ENCODE data around the gene PTPRQ.

Gene PTPRQ

GRCh38 chr12:80556566-80556965, 112.5 kb downstream of the PTPRQ start:
- no peak for TF ChIP-seq BACH2 (CRISPR knock-in tag; IDR thresholded peaks at IDR 0.05; ENCODE audit: borderline replicate concordance)
- no peak for TF ChIP-seq ZFP30 (CRISPR knock-in tag; IDR thresholded peaks at IDR 0.05)
- TF ChIP-seq PATZ1 (CRISPR knock-in tag; IDR thresholded peaks at IDR 0.05; ENCODE audit: borderline replicate concordance) = no peak
- TF ChIP-seq PPARA (CRISPR knock-in tag; IDR thresholded peaks at IDR 0.05; ENCODE audit: borderline replicate concordance) = no peak
- no peak for TF ChIP-seq TOX (CRISPR knock-in tag; IDR thresholded peaks at IDR 0.05; ENCODE audit: borderline replicate concordance)
- TF ChIP-seq ZNF565 (CRISPR knock-in tag; conservative IDR thresholded peaks at IDR 0.05; ENCODE audit: low read depth) = no peak
- TF ChIP-seq CSRNP3 (CRISPR knock-in tag; IDR thresholded peaks at IDR 0.05) = no peak
- TF ChIP-seq CREB5 (CRISPR knock-in tag; IDR thresholded peaks at IDR 0.05; ENCODE audit: low read depth) = no peak
- TF ChIP-seq ZNF8 (CRISPR knock-in tag; IDR thresholded peaks at IDR 0.05) = no peak
- TF ChIP-seq TCF4 (CRISPR knock-in tag; IDR thresholded peaks at IDR 0.05; ENCODE audit: borderline replicate concordance) = no peak
- TF ChIP-seq ISL1 (CRISPR knock-in tag; IDR thresholded peaks at IDR 0.05) = no peak
- no peak for TF ChIP-seq CSDC2 (CRISPR knock-in tag; IDR thresholded peaks at IDR 0.05)
- no peak for TF ChIP-seq GLIS3 (CRISPR knock-in tag; IDR thresholded peaks at IDR 0.05)
- no peak for TF ChIP-seq OSR1 (CRISPR knock-in tag; IDR thresholded peaks at IDR 0.05)
- TF ChIP-seq ZFP3 (CRISPR knock-in tag; IDR thresholded peaks at IDR 0.05) = no peak
- no peak for TF ChIP-seq POU6F1 (CRISPR knock-in tag; IDR thresholded peaks at IDR 0.05; ENCODE audit: borderline replicate concordance, low read depth)
- no peak for TF ChIP-seq RARB (CRISPR knock-in tag; IDR thresholded peaks at IDR 0.05)
- TF ChIP-seq SNAI2 (CRISPR knock-in tag; IDR thresholded peaks at IDR 0.05) = no peak
- no peak for TF ChIP-seq ARNTL (CRISPR knock-in tag; IDR thresholded peaks at IDR 0.05; ENCODE audit: borderline replicate concordance, low read depth)
- TF ChIP-seq TSHZ2 (CRISPR knock-in tag; IDR thresholded peaks at IDR 0.05) = no peak
- no peak for ATAC-seq

GRCh38 chr12:80559766-80560165, 115.7 kb downstream of the PTPRQ start:
- TF ChIP-seq ZNF70 (CRISPR knock-in tag; IDR thresholded peaks at IDR 0.05) (no peak), POU6F1 (CRISPR knock-in tag; IDR thresholded peaks at IDR 0.05; ENCODE audit: borderline replicate concordance, low read depth) (no peak), CSDC2 (CRISPR knock-in tag; IDR thresholded peaks at IDR 0.05) (no peak), ESRRG (CRISPR knock-in tag; IDR thresholded peaks at IDR 0.05) (no peak), SNAI2 (CRISPR knock-in tag; IDR thresholded peaks at IDR 0.05) (no peak), ISL1 (CRISPR knock-in tag; IDR thresholded peaks at IDR 0.05) (no peak), TCF4 (CRISPR knock-in tag; IDR thresholded peaks at IDR 0.05; ENCODE audit: borderline replicate concordance) (no peak), ZFP3 (CRISPR knock-in tag; IDR thresholded peaks at IDR 0.05) (no peak), RARB (CRISPR knock-in tag; IDR thresholded peaks at IDR 0.05) (no peak), OSR1 (CRISPR knock-in tag; IDR thresholded peaks at IDR 0.05) (no peak), ZFP30 (CRISPR knock-in tag; IDR thresholded peaks at IDR 0.05) (no peak), ZNF8 (CRISPR knock-in tag; IDR thresholded peaks at IDR 0.05) (no peak), ARNTL (CRISPR knock-in tag; IDR thresholded peaks at IDR 0.05; ENCODE audit: borderline replicate concordance, low read depth) (no peak), ZC3H10 (CRISPR knock-in tag; IDR thresholded peaks at IDR 0.05) (no peak)
- no peak for ATAC-seq
